Caco-2 (cell line): ENCODE measurements around the gene TSSK2. TPM values are rescaled to one million over a fixed set of nuclear protein-coding genes. Genes with fewer than 3 reads are reported as not detected.
"Not testable (repeated sequence)": the region's sequence is repeated elsewhere in the genome, so short reads cannot be mapped to it uniquely, and the experiment has no call there.

Source experiments
- BruUV-seq: library from RNA; stranded (reverse); fragments of 400-500 nt; replicated peaks from 2 replicates; lab custom pipeline; 2021; lab: Mats Ljungman, UMichigan
- CTCF ChIA-PET: fragments of 300-600 bp; sonication (Branson Sonifier 250); formaldehyde crosslinking; loops from one replicate; lab custom pipeline; 2022; ENCODE audit warnings: antibody characterized with exemption; lab: Charles Lee
- POLR2A ChIA-PET: fragments of 300-600 bp; sonication (Branson Sonifier 250); formaldehyde crosslinking; loops from one replicate; lab custom pipeline; 2022; ENCODE audit warnings: antibody characterized with exemption; lab: Charles Lee
- DNase-seq, 2 experiments: peaks; one replicate each; pipeline versions ENCODE4 v3.0.0 to v3.0.0-alpha.2; 2020 to 2022
- H3K27me3 ChIP-seq: replicated peaks from 2 replicates; pipeline ENCODE4 v1.6.0; 2011; ENCODE audit warnings: low read length; ENCODE audit not compliant: control insufficient read depth, insufficient read depth
- H3K36me3 ChIP-seq: 2 replicates; pipeline ENCODE4 v1.5.1; 2011; ENCODE audit warnings: low read length; ENCODE audit not compliant: control insufficient read depth, insufficient read depth
- H3K4me1 ChIP-seq: fragments of 250-450 bp; sonication (Bioruptor Pico); 2 replicates; pipeline ENCODE4 v1.5.1; 2020; ENCODE audit warnings: mild to moderate bottlenecking
- H3K4me3 ChIP-seq: 2 replicates; pipeline ENCODE4 v1.5.1; 2011; ENCODE audit warnings: low read depth, mild to moderate bottlenecking, control low read depth, low read length
- H3K9me3 ChIP-seq: fragments of 250-450 bp; sonication (Bioruptor Pico); 2 replicates; pipeline ENCODE4 v1.5.1; 2020; ENCODE audit warnings: mild to moderate bottlenecking, moderate library complexity
- H3K27ac Mint-ChIP-seq: one replicate; pipeline ENCODE4 v1.8.0; 2022; ENCODE audit warnings: mixed read lengths; ENCODE audit not compliant: unreplicated experiment
- H3K27me3 Mint-ChIP-seq: one replicate; pipeline ENCODE4 v1.8.0; 2022; ENCODE audit warnings: mixed read lengths; ENCODE audit not compliant: insufficient read depth, unreplicated experiment
- H3K36me3 Mint-ChIP-seq: one replicate; pipeline ENCODE4 v1.8.0; 2022; ENCODE audit warnings: mild to moderate bottlenecking, mixed read lengths; ENCODE audit not compliant: insufficient read depth, unreplicated experiment
- H3K4me1 Mint-ChIP-seq: one replicate; pipeline ENCODE4 v1.8.0; 2022; ENCODE audit warnings: low read depth, mixed read lengths; ENCODE audit not compliant: unreplicated experiment
- H3K4me3 Mint-ChIP-seq: one replicate; pipeline ENCODE4 v1.8.0; 2022; ENCODE audit warnings: mild to moderate bottlenecking, moderate library complexity, mixed read lengths; ENCODE audit not compliant: unreplicated experiment
- H3K9me3 Mint-ChIP-seq: one replicate; pipeline ENCODE4 v1.8.0; 2022; ENCODE audit warnings: mixed read lengths; ENCODE audit not compliant: unreplicated experiment
- CTCF ChIP-seq, 2 experiments: fragments of 200-600 bp in 1 of 2; IDR thresholded peaks; 1 replicate in 1 of 2; 2 replicates in 1 of 2; pipeline versions ENCODE4 v1.5.1 to v1.8.0; 2011 to 2022; ENCODE audit warnings: antibody characterized with exemption in 1 of 2, control low read depth in 1 of 2, inconsistent platforms in 1 of 2, low read depth in 1 of 2, low read length in 1 of 2, mild to moderate bottlenecking in 1 of 2, moderate library complexity in 1 of 2; ENCODE audit not compliant: insufficient read depth in 1 of 2, severe bottlenecking in 1 of 2, unreplicated experiment in 1 of 2
- intact Hi-C: fragments of 100-400 bp; cut with micrococcal nuclease; formaldehyde crosslinking; loops from one replicate; pipeline ENCODE4 v1.10.0; 2022; ENCODE audit not compliant: unreplicated experiment
- total RNA-seq: library from RNA; stranded (reverse); gene quantifications from 2 replicates; pipeline ENCODE4 v1.2.3, GENCODE V29; 2022

The TSSK2 gene
- total RNA-seq, 1 experiment from 2014 or later: not detected

GRCh38 chr22:19152942-19153883 is 22.1 kb downstream of the TSSK2 start:
- intact Hi-C loops: no loop called here
- H3K4me1 ChIP-seq: no peaks in the 10 kb centered on the region
- Mint-ChIP-seq H3K27ac (no peak overlapping the region), H3K27me3 (peaks cover 16% of the 10 kb centered on the region), H3K4me3 (no peak overlapping the region), H3K4me1 (no peaks in the 10 kb centered on the region), H3K9me3 (no peaks in the 10 kb centered on the region), H3K36me3 (no peaks in the 10 kb centered on the region)
- CTCF ChIA-PET: no interaction called here
- no peaks in the 10 kb centered on the region for H3K36me3 ChIP-seq
- H3K27me3 ChIP-seq: no peaks in the 10 kb centered on the region
- no peaks in the 10 kb centered on the region for H3K9me3 ChIP-seq
- POLR2A ChIA-PET: no interaction called here
- DNase-seq: no peak
- no peak for TF ChIP-seq CTCF (IDR thresholded peaks at IDR 0.05; ENCODE audit: insufficient read depth in 1 of 2, low read depth in 1 of 2, low read length in 1 of 2, severe bottlenecking in 1 of 2, unreplicated experiment in 1 of 2)
- no TSS peak for BruUV-seq
- no peak overlapping the region for H3K4me3 ChIP-seq

GRCh38 chr22:19156109-19156508 is 25.0 kb downstream of the TSSK2 start:
- H3K27ac Mint-ChIP-seq, H3K36me3 Mint-ChIP-seq, H3K36me3 ChIP-seq, H3K9me3 ChIP-seq, POLR2A ChIA-PET, CTCF ChIA-PET, H3K4me3 ChIP-seq, H3K9me3 Mint-ChIP-seq, H3K27me3 ChIP-seq, H3K4me1 Mint-ChIP-seq, BruUV-seq, H3K4me3 Mint-ChIP-seq, DNase-seq, intact Hi-C loops, H3K4me1 ChIP-seq: not testable (repeated sequence)
- H3K27me3 Mint-ChIP-seq: peaks cover 11% of the 10 kb centered on the region

- POLR2A ChIA-PET, BruUV-seq, H3K27me3 Mint-ChIP-seq, H3K27me3 ChIP-seq, H3K4me1 ChIP-seq, intact Hi-C loops, H3K9me3 Mint-ChIP-seq, H3K4me3 ChIP-seq, H3K9me3 ChIP-seq, CTCF ChIA-PET, H3K36me3 Mint-ChIP-seq, H3K27ac Mint-ChIP-seq, DNase-seq, H3K36me3 ChIP-seq, H3K4me3 Mint-ChIP-seq, H3K4me1 Mint-ChIP-seq: not testable (repeated sequence)
Measured at GRCh38 chr22:19158649-19159048, 27.5 kb downstream of the TSSK2 start.

- intact Hi-C loops: no loop called here
- ChIA-PET POLR2A (no interaction called here), CTCF (no interaction called here)
- H3K36me3 ChIP-seq: no peaks in the 10 kb centered on the region
- H3K9me3 ChIP-seq: peaks cover 5% of the 10 kb centered on the region; the same call in 1 of the 2 replicates
- H3K27me3 Mint-ChIP-seq: peaks cover 2% of the 10 kb centered on the region
- H3K27me3 ChIP-seq: no peaks in the 10 kb centered on the region
- no peak for TF ChIP-seq CTCF (IDR thresholded peaks at IDR 0.05; ENCODE audit: insufficient read depth in 1 of 2, low read depth in 1 of 2, low read length in 1 of 2, severe bottlenecking in 1 of 2, unreplicated experiment in 1 of 2)
- H3K4me1 Mint-ChIP-seq: peaks cover 17% of the 10 kb centered on the region
- H3K4me1 ChIP-seq: peaks cover 18% of the 10 kb centered on the region
- BruUV-seq: no TSS peak
- H3K9me3 Mint-ChIP-seq: no peaks in the 10 kb centered on the region
- H3K4me3 Mint-ChIP-seq: no peak overlapping the region
- DNase-seq: no peak
- H3K4me3 ChIP-seq: no peak overlapping the region
- H3K36me3 Mint-ChIP-seq: no peaks in the 10 kb centered on the region
- H3K27ac Mint-ChIP-seq: no peak overlapping the region
Measured at GRCh38 chr22:19164425-19164824, 33.3 kb downstream of the TSSK2 start.
